HG03196 (cell line): Measurements from ENCODE around the gene GSTM3.

Experiments used
- ATAC-seq: cut with Tn5 transposase; IDR thresholded peaks from one replicate; pipeline ENCODE4 v1.9.1; 2021; ENCODE audit not compliant: unreplicated experiment

GSTM3 gene

GRCh38 chr1:109740615-109741373 is at the start of gene GSTM3:
Gene GSTM3, minus strand, starts transcription at chr1:109741038. Its CDS starts 751 bp downstream, at chr1:109740287.
- ATAC-seq: no peak

- no peak for ATAC-seq
These were observed 49.5 kb upstream of the GSTM3 start for GRCh38 chr1:109790329-109790728.

GRCh38 chr1:109789551-109790180 is 48.8 kb upstream of the GSTM3 start:
- ATAC-seq: no peak

- no peak for ATAC-seq
These were observed 48.1 kb upstream of the GSTM3 start for GRCh38 chr1:109788695-109789521.

- no peak for ATAC-seq
These were observed 47.2 kb upstream of the GSTM3 start for GRCh38 chr1:109787845-109788601.

- ATAC-seq: no peak
These were observed 46.5 kb upstream of the GSTM3 start for GRCh38 chr1:109787211-109787844.

GRCh38 chr1:109786531-109787021 is 45.7 kb upstream of the GSTM3 start:
- ATAC-seq: no peak

GRCh38 chr1:109786112-109786480 is 45.3 kb upstream of the GSTM3 start:
- no peak for ATAC-seq

- no peak for ATAC-seq
These were observed 44.7 kb upstream of the GSTM3 start for GRCh38 chr1:109785446-109786111.

GRCh38 chr1:109784551-109785252 is 43.9 kb upstream of the GSTM3 start:
- ATAC-seq: no peak

- no peak for ATAC-seq
These were observed 42.6 kb upstream of the GSTM3 start for GRCh38 chr1:109783436-109783835.

- no peak for ATAC-seq
These were observed 42.1 kb upstream of the GSTM3 start for GRCh38 chr1:109782927-109783326.

- ATAC-seq: no peak
These were observed 41.7 kb upstream of the GSTM3 start for GRCh38 chr1:109782514-109782913.

- ATAC-seq: no peak
These were observed 41.0 kb upstream of the GSTM3 start for GRCh38 chr1:109781806-109782205.

- ATAC-seq: no peak
These were observed 40.1 kb upstream of the GSTM3 start for GRCh38 chr1:109780982-109781381.

GRCh38 chr1:109777980-109778625 is 37.3 kb upstream of the GSTM3 start:
- ATAC-seq: no peak

GRCh38 chr1:109777436-109777835 is 36.6 kb upstream of the GSTM3 start:
- ATAC-seq: no peak

- peak; percentile 61 for ATAC-seq
These were observed 36.1 kb upstream of the GSTM3 start for GRCh38 chr1:109776911-109777310.
